K562 (cell line): ENCODE data around the gene STX11. TPM values are rescaled to one million over a fixed set of nuclear protein-coding genes. Genes with fewer than 3 reads are reported as not detected.

Experiments
- ATAC-seq: fragments of 200-7000 bp; cut with Tn5 transposase; 3 replicates; pipeline ENCODE4 v1.9.1; 2020; ENCODE audit warnings: moderate library complexity
- BruUV-seq: library from RNA; stranded (reverse); fragments of 400-500 nt; replicated peaks from 2 replicates; lab custom pipeline; 2021; lab: Mats Ljungman, UMichigan
- CTCF ChIA-PET: fragments of 300-600 bp; formaldehyde crosslinking; extraction: SDS; loops from one replicate; lab custom pipeline; 2021; ENCODE audit warnings: low intra/inter-chr PET ratio; lab: Yijun Ruan, JAX
- POLR2A ChIA-PET: fragments of 300-600, 350-650 bp; sonication (Branson Sonifier 250); formaldehyde crosslinking; extraction: SDS; loops from one replicate; lab custom pipeline; 2021; ENCODE audit warnings: antibody characterized with exemption, inconsistent platforms; lab: Yijun Ruan, JAX
- DNase-seq, 4 experiments: peaks; one replicate each; pipeline versions ENCODE4 v3.0.0 to v3.0.0-alpha.2; 2011 to 2018; ENCODE audit warnings: low spot score in 3 of 4, mixed read lengths in 3 of 4; ENCODE audit errors: extremely low read depth in 1 of 4
- FAIRE-seq: peaks from 2 replicates; lab custom pipeline; 2011; peaks lifted over from hg19 to GRCh38; lab: Jason Lieb, UNC
- H2AFZ ChIP-seq: 2 replicates; pipeline ENCODE4 v1.6.0; 2011; ENCODE audit warnings: low read depth, low read length, control low read depth, inconsistent platforms
- H3K27ac ChIP-seq: fragments of 200-600 bp; 3 replicates; pipeline ENCODE4 v1.8.0; 2011; ENCODE audit warnings: low read depth, mild to moderate bottlenecking, control low read depth, inconsistent platforms, low read length, moderate library complexity, mixed read lengths; ENCODE audit errors: extremely low read depth
- H3K27me3 ChIP-seq, 2 experiments: fragments of 300-600 bp in 1 of 2; 2 replicates in 1 of 2; 3 replicates in 1 of 2; pipeline versions ENCODE4 v1.6.0 to v1.8.0; 2011; ENCODE audit warnings: inconsistent platforms in 2 of 2, low read length in 2 of 2, mild to moderate bottlenecking in 1 of 2, mixed read lengths in 1 of 2, moderate library complexity in 1 of 2; ENCODE audit not compliant: control insufficient read depth in 2 of 2, insufficient read depth in 2 of 2
- H3K36me3 ChIP-seq: fragments of 300-600 bp; 3 replicates; pipeline ENCODE4 v1.8.0; 2011; ENCODE audit warnings: mild to moderate bottlenecking, low read length, inconsistent platforms; ENCODE audit not compliant: control insufficient read depth, insufficient read depth
- H3K4me1 ChIP-seq, 2 experiments: fragments of 200-600 bp in 1 of 2; replicated peaks in 1 of 2; 2 replicates in 1 of 2; 3 replicates in 1 of 2; pipeline versions ENCODE4 v1.5.1 to v1.8.0; 2011; ENCODE audit warnings: inconsistent platforms in 2 of 2, low read length in 2 of 2, mild to moderate bottlenecking in 1 of 2, mixed read lengths in 1 of 2, moderate library complexity in 1 of 2; ENCODE audit not compliant: control insufficient read depth in 2 of 2, insufficient read depth in 2 of 2
- H3K4me2 ChIP-seq: 2 replicates; pipeline ENCODE4 v1.6.1; 2011; ENCODE audit warnings: low read length, control low read depth, inconsistent platforms, mixed read lengths; ENCODE audit not compliant: insufficient read depth
- H3K4me3 ChIP-seq: fragments of 200-600 bp; sonication (generic), shearing (Covaris generic); 2 replicates; pipeline ENCODE4 v1.5.1; 2016; ENCODE audit warnings: control low read depth, inconsistent platforms
- H3K79me2 ChIP-seq: fragments of 200-600 bp; 3 replicates; pipeline ENCODE4 v1.8.0; 2011; ENCODE audit warnings: low read length, inconsistent platforms; ENCODE audit not compliant: control insufficient read depth, insufficient read depth
- H3K9ac ChIP-seq, 2 experiments: 2 replicates each; pipeline versions ENCODE4 v1.6.0 to v1.6.1; 2011; ENCODE audit warnings: low read depth in 2 of 2, low read length in 2 of 2, control low read depth in 1 of 2, inconsistent platforms in 1 of 2, mild to moderate bottlenecking in 1 of 2, mixed read lengths in 1 of 2; ENCODE audit not compliant: insufficient read depth in 1 of 2
- H3K9me1 ChIP-seq: one replicate; pipeline ENCODE4 v1.6.0; 2011; ENCODE audit warnings: inconsistent platforms, mild to moderate bottlenecking, low read length, moderate library complexity; ENCODE audit not compliant: control insufficient read depth, insufficient read depth
- H3K9me3 ChIP-seq: replicated peaks from 2 replicates; pipeline ENCODE4 v1.5.1; 2011; ENCODE audit warnings: low read depth, low read length, inconsistent platforms; ENCODE audit not compliant: control insufficient read depth, insufficient read depth
- H4K20me1 ChIP-seq: replicated peaks from 2 replicates; pipeline ENCODE4 v1.6.1; 2011; ENCODE audit warnings: low read length, inconsistent platforms, mixed read lengths; ENCODE audit not compliant: control insufficient read depth, insufficient read depth
- MAFG ChIP-seq: fragments of 450-650 bp; conservative IDR thresholded peaks from 2 replicates; pipeline ENCODE4 v1.6.1; 2016; ENCODE audit warnings: missing genetic modification characterization, missing compliant biosample characterization
- WGBS: fragments of 100-300 bp; shearing (Covaris generic); methylation state at CpG from one replicate; pipeline ENCODE4 v1.1.6; 2016; ENCODE audit warnings: low coverage, mixed read lengths; ENCODE audit not compliant: insufficient coverage; ENCODE audit errors: missing lambda C conversion rate; 5-methylcytosine and 5-hydroxymethylcytosine counted together
- in situ Hi-C: fragments of 300-500 bp; cut with MboI; formaldehyde crosslinking; loops from 4 replicates; pipeline ENCODE4 v1.15.0; 2018; ENCODE audit warnings: inconsistent platforms, mixed read lengths
- intact Hi-C: fragments of 100-400 bp; cut with micrococcal nuclease; formaldehyde crosslinking; loops from 2 replicates; pipeline ENCODE4 v1.14.2; 2022
- polyA plus RNA-seq, 8 experiments: library from polyadenylated mRNA; depleted of rRNA in 4 of 8; stranded (reverse) in 5 of 8; unstranded in 3 of 8; fragments of >200 nt; fragmentation: Nextera tagmentation in 2 of 8; fragmentation: Illumina TruSeq in 1 of 8; extraction: Ambion mirVana in 2 of 8; extraction: Trizol in 1 of 8; gene quantifications; 2 replicates each; pipeline versions ENCODE4 v1.2.1 to v1.2.3, GENCODE V29; 2011 to 2014; ENCODE audit warnings: inconsistent platforms in 1 of 8, missing spikeins in 1 of 8
- total RNA-seq, 7 experiments: library from RNA; depleted of rRNA in 6 of 7; stranded (reverse); fragments of >200 nt in 6 of 7; fragmentation: Illumina TruSeq in 2 of 7; extraction: Trizol in 2 of 7; gene quantifications; 2 replicates each; pipeline versions ENCODE4 v1.2.1 to v1.2.3, GENCODE V29; 2011 to 2021; ENCODE audit warnings: low replicate concordance in 1 of 7
- TF ChIP-seq, protein P1 (sequence below): fragments of 450-650 bp; IDR thresholded peaks from 2 replicates; pipeline ENCODE4 v1.7.1; 2018; ENCODE audit warnings: mild to moderate bottlenecking, low read depth; ENCODE audit not compliant: partially characterized antibody
- TF ChIP-seq, protein P2 (sequence below), 2 experiments: fragments of 450-650 bp in 1 of 2; sonication (generic) in 1 of 2; formaldehyde crosslinking in 1 of 2; IDR thresholded peaks in 1 of 2; conservative IDR thresholded peaks in 1 of 2; 2 replicates each; pipeline versions ENCODE4 v1.6.1 to v1.8.1; 2016 to 2023; ENCODE audit warnings: mild to moderate bottlenecking in 2 of 2, moderate library complexity in 2 of 2, inconsistent platforms in 1 of 2, missing genetic modification reagents in 1 of 2

STX11 gene
- total and polyA plus RNA-seq, 9 of the 15 experiments (the other 6 are each of a cell fraction or from before 2014, with no cell fraction given) = 0.06 to 0.73 (median 0.40) TPM

DNA sequence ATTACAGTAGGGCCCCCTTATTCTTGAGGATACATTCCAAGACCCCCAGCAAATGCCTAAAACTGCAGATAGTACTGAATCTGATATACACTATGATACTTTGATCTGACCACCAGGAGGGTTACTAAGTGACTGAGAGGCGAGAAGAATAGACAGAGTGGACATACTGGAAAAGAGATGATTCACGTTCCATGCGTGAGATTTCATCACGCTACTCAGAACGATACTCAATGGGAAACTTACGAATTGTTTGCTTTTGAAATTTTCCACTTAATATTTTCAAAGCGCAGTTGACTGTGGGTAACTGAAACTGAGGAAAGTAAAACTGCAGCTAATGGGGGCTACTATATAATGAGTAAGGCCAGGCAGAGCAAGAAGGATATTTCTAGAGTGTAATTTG, 60.8 kb downstream of the STX11 start:
- in situ Hi-C loops = no loop called here
- H4K20me1 ChIP-seq = no peaks in the 10 kb centered on the region
- H3K4me3 ChIP-seq = no peak overlapping the region
- H3K9ac ChIP-seq = no peak overlapping the region
- FAIRE-seq (no peak), DNase-seq (no peak), ATAC-seq (no peak)
- peaks cover 0 to 17% of the 10 kb centered on the region in 2 experiments; a peak in 3 of 5 replicates for H3K27me3 ChIP-seq
- no peaks in the 10 kb centered on the region for H3K79me2 ChIP-seq
- no peaks in the 10 kb centered on the region; the same call in 1 of the 2 replicates for H3K9me3 ChIP-seq
- H3K27ac ChIP-seq = no peak overlapping the region
- WGBS = 9% methylated on average over 7 of the region's 7 CpGs
- H3K36me3 ChIP-seq = no peaks in the 10 kb centered on the region
- no TSS peak for BruUV-seq
- ChIA-PET POLR2A (no interaction called here), CTCF (interaction anchor here (0.6 kb wide), 1 partner anchor 21 kb away, joined by 6 read pairs; no protein-coding TSS in a partner anchor)
- 0 out of 2 replicates have a peak, but pooled peaks have one; percentile 9 for TF ChIP-seq MAFG (tag)
- TF ChIP-seq, protein P1, sequence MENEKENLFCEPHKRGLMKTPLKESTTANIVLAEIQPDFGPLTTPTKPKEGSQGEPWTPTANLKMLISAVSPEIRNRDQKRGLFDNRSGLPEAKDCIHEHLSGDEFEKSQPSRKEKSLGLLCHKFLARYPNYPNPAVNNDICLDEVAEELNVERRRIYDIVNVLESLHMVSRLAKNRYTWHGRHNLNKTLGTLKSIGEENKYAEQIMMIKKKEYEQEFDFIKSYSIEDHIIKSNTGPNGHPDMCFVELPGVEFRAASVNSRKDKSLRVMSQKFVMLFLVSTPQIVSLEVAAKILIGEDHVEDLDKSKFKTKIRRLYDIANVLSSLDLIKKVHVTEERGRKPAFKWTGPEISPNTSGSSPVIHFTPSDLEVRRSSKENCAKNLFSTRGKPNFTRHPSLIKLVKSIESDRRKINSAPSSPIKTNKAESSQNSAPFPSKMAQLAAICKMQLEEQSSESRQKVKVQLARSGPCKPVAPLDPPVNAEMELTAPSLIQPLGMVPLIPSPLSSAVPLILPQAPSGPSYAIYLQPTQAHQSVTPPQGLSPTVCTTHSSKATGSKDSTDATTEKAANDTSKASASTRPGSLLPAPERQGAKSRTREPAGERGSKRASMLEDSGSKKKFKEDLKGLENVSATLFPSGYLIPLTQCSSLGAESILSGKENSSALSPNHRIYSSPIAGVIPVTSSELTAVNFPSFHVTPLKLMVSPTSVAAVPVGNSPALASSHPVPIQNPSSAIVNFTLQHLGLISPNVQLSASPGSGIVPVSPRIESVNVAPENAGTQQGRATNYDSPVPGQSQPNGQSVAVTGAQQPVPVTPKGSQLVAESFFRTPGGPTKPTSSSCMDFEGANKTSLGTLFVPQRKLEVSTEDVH = no peak
- TF ChIP-seq, protein P2, sequence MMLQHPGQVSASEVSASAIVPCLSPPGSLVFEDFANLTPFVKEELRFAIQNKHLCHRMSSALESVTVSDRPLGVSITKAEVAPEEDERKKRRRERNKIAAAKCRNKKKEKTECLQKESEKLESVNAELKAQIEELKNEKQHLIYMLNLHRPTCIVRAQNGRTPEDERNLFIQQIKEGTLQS (IDR thresholded peaks at IDR 0.05) = peak; percentile 51; the same call in 1 of the 2 replicates
- TF ChIP-seq, protein P2 (CRISPR knock-in tag; conservative IDR thresholded peaks at IDR 0.05) = no peak
- no peak overlapping the region for H3K4me2 ChIP-seq
- no peaks in the 10 kb centered on the region for H3K9me1 ChIP-seq
- H3K4me1 ChIP-seq = peaks cover 10 to 14% of the 10 kb centered on the region in 2 experiments
- intact Hi-C loops = no loop called here
- peak overlapping the region; percentile 2; the same call in 1 of the 2 replicates for H2AFZ ChIP-seq
